IMR-90 (cell line): ENCODE measurements around the gene FGGY. TPM values are rescaled to one million over a fixed set of nuclear protein-coding genes. Genes with fewer than 3 reads are reported as not detected.
A peak's percentile ranks its signal among the peaks of the same experiment; 100 is the strongest.

Experiments used
- ATAC-seq: fragments of 200-7000 bp; cut with Tn5 transposase; 2 replicates; pipeline ENCODE4 v1.9.1; 2020; ENCODE audit warnings: low read depth, mild to moderate bottlenecking, moderate library complexity
- BruUV-seq: library from RNA; stranded (reverse); fragments of 400-500 nt; replicated peaks from 2 replicates; lab custom pipeline; 2021; lab: Mats Ljungman, UMichigan
- CTCF ChIA-PET: fragments of 300-600 bp; formaldehyde crosslinking; extraction: SDS; loops from one replicate; lab custom pipeline; 2021; ENCODE audit warnings: antibody characterized with exemption; lab: Yijun Ruan, JAX
- POLR2A ChIA-PET: fragments of 300-600 bp; sonication (Branson Sonifier 250); formaldehyde crosslinking; loops from one replicate; lab custom pipeline; 2022; ENCODE audit warnings: antibody characterized with exemption; ENCODE audit not compliant: unreplicated experiment; lab: Charles Lee
- DNase-seq: peaks from one replicate; pipeline ENCODE4 v3.0.0; 2013
- H2AFZ ChIP-seq: replicated peaks from 2 replicates; pipeline ENCODE3; 2013; ENCODE audit warnings: low read length, mild to moderate bottlenecking; ENCODE audit not compliant: poor library complexity
- H2AK5ac ChIP-seq: 2 replicates; pipeline ENCODE4 v1.6.1; 2013; ENCODE audit warnings: low read depth, low read length, inconsistent platforms
- H2AK9ac ChIP-seq: replicated peaks from 2 replicates; pipeline ENCODE3; 2013; ENCODE audit warnings: mild to moderate bottlenecking, low read depth, low read length, moderate library complexity; ENCODE audit not compliant: poor library complexity
- H2BK120ac ChIP-seq: 2 replicates; pipeline ENCODE4 v1.6.1; 2013; ENCODE audit warnings: low read depth, low read length, inconsistent platforms
- H2BK15ac ChIP-seq: 3 replicates; pipeline ENCODE4 v1.6.1; 2013; ENCODE audit warnings: low read depth, low read length, inconsistent platforms
- H2BK20ac ChIP-seq: 2 replicates; pipeline ENCODE4 v1.6.1; 2013; ENCODE audit warnings: low read depth, mild to moderate bottlenecking, inconsistent platforms, low read length, moderate library complexity
- H2BK5ac ChIP-seq: 2 replicates; pipeline ENCODE4 v1.6.1; 2013; ENCODE audit warnings: mild to moderate bottlenecking, low read depth, low read length, inconsistent platforms; ENCODE audit not compliant: poor library complexity, severe bottlenecking
- H3K14ac ChIP-seq: replicated peaks from 2 replicates; pipeline ENCODE4 v1.6.1; 2013; ENCODE audit warnings: low read depth, low read length, inconsistent platforms
- H3K18ac ChIP-seq: 2 replicates; pipeline ENCODE4 v1.6.1; 2013; ENCODE audit warnings: low read depth, low read length, control low read depth
- H3K23ac ChIP-seq: 2 replicates; pipeline ENCODE4 v1.6.1; 2013; ENCODE audit warnings: low read depth, low read length, inconsistent platforms
- H3K27ac ChIP-seq: 2 replicates; pipeline ENCODE4 v1.5.1; 2013; ENCODE audit warnings: mild to moderate bottlenecking, control low read depth, low read length; ENCODE audit not compliant: insufficient read depth
- H3K27me3 ChIP-seq: 2 replicates; pipeline ENCODE4 v1.6.1; 2013; ENCODE audit warnings: low read length; ENCODE audit not compliant: control insufficient read depth, insufficient read depth
- H3K36me3 ChIP-seq: 2 replicates; pipeline ENCODE4 v1.6.1; 2013; ENCODE audit warnings: low read length, mixed read lengths; ENCODE audit not compliant: control insufficient read depth, insufficient read depth
- H3K4ac ChIP-seq: 2 replicates; pipeline ENCODE4 v1.6.1; 2013; ENCODE audit warnings: low read depth, low read length, inconsistent platforms
- H3K4me1 ChIP-seq: 2 replicates; pipeline ENCODE4 v1.6.1; 2013; ENCODE audit warnings: low read length, mixed read lengths; ENCODE audit not compliant: control insufficient read depth, insufficient read depth
- H3K4me2 ChIP-seq: 2 replicates; pipeline ENCODE4 v1.6.1; 2013; ENCODE audit warnings: low read depth, mild to moderate bottlenecking, control low read depth, low read length, moderate library complexity
- H3K4me3 ChIP-seq: 2 replicates; pipeline ENCODE4 v1.5.1; 2013; ENCODE audit warnings: low read depth, mild to moderate bottlenecking, control low read depth, low read length, moderate library complexity; ENCODE audit not compliant: insufficient read depth
- H3K56ac ChIP-seq: 2 replicates; pipeline ENCODE4 v1.6.1; 2013; ENCODE audit warnings: low read length, inconsistent platforms; ENCODE audit not compliant: insufficient read depth; ENCODE audit errors: extremely low read depth
- H3K79me1 ChIP-seq, 2 experiments: 2 replicates each; pipeline ENCODE4 v1.6.1; 2013; ENCODE audit warnings: low read length in 2 of 2, inconsistent platforms in 1 of 2, low read depth in 1 of 2
- H3K9ac ChIP-seq: 2 replicates; pipeline ENCODE4 v1.6.1; 2013; ENCODE audit warnings: low read depth, low read length, control low read depth
- H3K9me1 ChIP-seq: 2 replicates; pipeline ENCODE4 v1.6.1; 2013; ENCODE audit warnings: low read length, inconsistent platforms; ENCODE audit not compliant: insufficient read depth
- H3K9me3 ChIP-seq: 2 replicates; pipeline ENCODE4 v1.6.1; 2013; ENCODE audit warnings: low read length; ENCODE audit not compliant: control insufficient read depth, insufficient read depth
- H4K20me1 ChIP-seq: 2 replicates; pipeline ENCODE4 v1.6.1; 2013; ENCODE audit warnings: low read length, inconsistent platforms; ENCODE audit not compliant: insufficient read depth
- H4K5ac ChIP-seq: 2 replicates; pipeline ENCODE4 v1.6.1; 2013; ENCODE audit warnings: mild to moderate bottlenecking, low read depth, low read length, control low read depth
- H4K8ac ChIP-seq, 2 experiments: 2 replicates each; pipeline ENCODE4 v1.6.1; 2013; ENCODE audit warnings: low read depth in 2 of 2, low read length in 2 of 2, control low read depth in 1 of 2, inconsistent platforms in 1 of 2
- H4K91ac ChIP-seq: 2 replicates; pipeline ENCODE4 v1.6.1; 2013; ENCODE audit warnings: low read depth, low read length, inconsistent platforms; ENCODE audit not compliant: insufficient read depth
- BHLHE40 ChIP-seq: fragments of 150-350 bp; IDR thresholded peaks from 2 replicates; pipeline ENCODE4 v1.6.1; 2016; ENCODE audit warnings: mild to moderate bottlenecking, low read depth, low read length
- CEBPB ChIP-seq: IDR thresholded peaks from 2 replicates; pipeline ENCODE4 v1.6.1; 2012; ENCODE audit warnings: low read depth, low read length, improper control_type of control experiment
- CHD1 ChIP-seq: IDR thresholded peaks from 2 replicates; pipeline ENCODE4 v1.6.1; 2012; ENCODE audit warnings: low read depth, low read length, improper control_type of control experiment
- FOS ChIP-seq: fragments of 150-350 bp; IDR thresholded peaks from 2 replicates; pipeline ENCODE4 v1.6.1; 2016; ENCODE audit warnings: low read depth, low read length
- MAFK ChIP-seq: IDR thresholded peaks from 2 replicates; pipeline ENCODE4 v1.6.1; 2012; ENCODE audit warnings: low read depth, low read length, improper control_type of control experiment
- MAZ ChIP-seq: IDR thresholded peaks from 2 replicates; pipeline ENCODE4 v1.6.1; 2012; ENCODE audit warnings: low read depth, mild to moderate bottlenecking, low read length, improper control_type of control experiment, moderate library complexity, borderline replicate concordance
- MXI1 ChIP-seq: IDR thresholded peaks from 2 replicates; pipeline ENCODE4 v1.6.1; 2012; ENCODE audit warnings: low read depth, mild to moderate bottlenecking, low read length, moderate library complexity, borderline replicate concordance
- NFE2L2 ChIP-seq: fragments of 150-350 bp; IDR thresholded peaks from 2 replicates; pipeline ENCODE4 v1.6.1; 2016; ENCODE audit warnings: low read depth, mild to moderate bottlenecking, low read length
- POLR2A ChIP-seq: IDR thresholded peaks from 2 replicates; pipeline ENCODE4 v1.6.1; 2012; ENCODE audit warnings: mild to moderate bottlenecking, low read depth, low read length
- RAD21 ChIP-seq: IDR thresholded peaks from 2 replicates; pipeline ENCODE4 v1.6.1; 2012; ENCODE audit warnings: low read length, improper control_type of control experiment
- RCOR1 ChIP-seq: IDR thresholded peaks from 2 replicates; pipeline ENCODE4 v1.6.1; 2012; ENCODE audit warnings: mild to moderate bottlenecking, low read length, improper control_type of control experiment; ENCODE audit not compliant: insufficient replicate concordance
- RFX5 ChIP-seq: IDR thresholded peaks from 2 replicates; pipeline ENCODE4 v1.8.0; 2012; ENCODE audit warnings: low read depth, mild to moderate bottlenecking, low read length, moderate library complexity
- SMC3 ChIP-seq: fragments of 150-350 bp; IDR thresholded peaks from 2 replicates; pipeline ENCODE4 v1.6.1; 2016; ENCODE audit warnings: low read depth, mild to moderate bottlenecking, antibody characterized with exemption, low read length, moderate library complexity
- USF2 ChIP-seq: fragments of 150-350 bp; IDR thresholded peaks from 2 replicates; pipeline ENCODE4 v1.6.1; 2017; ENCODE audit warnings: mild to moderate bottlenecking, antibody characterized with exemption, low read length, low read depth
- WGBS, 2 experiments: methylation state at CpG; one replicate each; pipeline versions ENCODE4 v1.1.5 to v1.1.7; 2013; ENCODE audit warnings: missing lambda C conversion rate in 2 of 2; ENCODE audit not compliant: insufficient read length in 1 of 2; ENCODE audit errors: extremely low coverage in 2 of 2; 5-methylcytosine and 5-hydroxymethylcytosine counted together
- dilution Hi-C: fragments of 300-500 bp; cut with HindIII; formaldehyde crosslinking; loops from one replicate; pipeline ENCODE4 v1.14.3; 2018; ENCODE audit warnings: low sequenced_read_pairs; ENCODE audit not compliant: unreplicated experiment
- in situ Hi-C: fragments of 300-500 bp; cut with MboI; formaldehyde crosslinking; loops from 3 replicates; pipeline ENCODE4 v1.14.3; 2019; ENCODE audit warnings: low sequenced_read_pairs, inconsistent platforms, mixed read lengths
- intact Hi-C: fragments of 100-400 bp; cut with micrococcal nuclease; formaldehyde crosslinking; loops from 2 replicates; pipeline ENCODE4 v1.10.0; 2022
- polyA plus RNA-seq, 3 experiments: library from polyadenylated mRNA; depleted of rRNA; stranded (reverse); fragments of >200 nt; gene quantifications; 2 replicates each; pipeline ENCODE4 v1.2.3, GENCODE V29; 2012; ENCODE audit warnings: low replicate concordance in 1 of 3
- total RNA-seq: library from RNA; depleted of rRNA; stranded (reverse); fragments of >200 nt; gene quantifications from 2 replicates; pipeline ENCODE4 v1.2.3, GENCODE V29; 2012
- TF ChIP-seq, protein P1 (sequence below): fragments of 150-350 bp; IDR thresholded peaks from 2 replicates; pipeline ENCODE4 v1.6.1; 2016; ENCODE audit warnings: low read depth, mild to moderate bottlenecking, low read length, moderate library complexity, borderline replicate concordance

FGGY gene
- total and polyA plus RNA-seq, 2 of the 4 experiments (the other 2 are of a cell fraction): 5.6 to 14.0 TPM

GRCh38 chr1:59367301-59368007 lies 70.6 kb downstream of the FGGY start:
- Histone ChIP-seq H2BK20ac (peak overlapping the region; percentile 65; the same call in 1 of the 2 replicates), H3K56ac (0 out of 2 replicates have a peak overlapping the region, but pooled peaks have one; percentile 30), H2BK15ac (peak overlapping the region; percentile 37; the same call in 2 of the 3 replicates), H3K4ac (peak overlapping the region; percentile 79), H2AK9ac (no peak overlapping the region), H2BK120ac (peak overlapping the region; percentile 83), H4K5ac (peak overlapping the region; percentile 67), H3K9me3 (no peaks in the 10 kb centered on the region), H3K9me1 (0 out of 2 replicates have a peak, but pooled peaks cover 8% of the 10 kb centered on the region), H2BK5ac (peak overlapping the region; percentile 61), H3K14ac (peak overlapping the region; percentile 82), H3K27me3 (no peaks in the 10 kb centered on the region), H4K8ac (peak overlapping the region in 1 of 2 experiments; percentile 74; a peak in 2 of 4 replicates), H3K23ac (peak overlapping the region; percentile 67), H3K36me3 (no peaks in the 10 kb centered on the region), H3K79me1 (no peaks in the 10 kb centered on the region), H3K18ac (peak overlapping the region; percentile 86), H2AK5ac (peak overlapping the region; percentile 69; the same call in 1 of the 2 replicates), H3K4me2 (peak overlapping the region; percentile 65), H3K4me1 (peaks cover 14% of the 10 kb centered on the region), H4K91ac (peak overlapping the region; percentile 40; the same call in 1 of the 2 replicates), H4K20me1 (no peaks in the 10 kb centered on the region), H2AFZ (peak overlapping the region; percentile 76), H3K9ac (peak overlapping the region; percentile 32), H3K4me3 (no peak overlapping the region), H3K27ac (peak overlapping the region; percentile 81)
- peak; percentile 94 for DNase-seq
- peak; percentile 96 for ATAC-seq
- no TSS peak for BruUV-seq
- dilution Hi-C loops: no loop called here
- WGBS, 2 experiments: no CpG with 5 or more reads among the region's 6 CpGs
- ChIA-PET POLR2A (interaction anchor here (0.6 kb wide), 1 partner anchor 9 kb away, joined by 3 read pairs; no protein-coding TSS in a partner anchor), CTCF (interaction anchor here (1.1 kb wide), 1 partner anchor 331 kb away, joined by 3 read pairs; no protein-coding TSS in a partner anchor)
- in situ Hi-C loops: no loop called here
- intact Hi-C loops: loop anchor here (5.0 kb wide), 2 partner anchors 330 to 585 kb away; partner anchors contain the start of gene JUN
- TF ChIP-seq FOS (no peak), USF2 (no peak), NFE2L2 (peak; percentile 88; the same call in 1 of the 2 replicates), RCOR1 (no peak), MAFK (0 out of 2 replicates have a peak, but pooled peaks have one; percentile 2), CEBPB (peak; percentile 98), SMC3 (no peak), MXI1 (no peak), RFX5 (no peak), POLR2A (no peak), MAZ (0 out of 2 replicates have a peak, but pooled peaks have one; percentile 20), RAD21 (no peak; the same call in 1 of the 2 replicates), CHD1 (no peak), BHLHE40 (no peak)
- TF ChIP-seq, protein P1, sequence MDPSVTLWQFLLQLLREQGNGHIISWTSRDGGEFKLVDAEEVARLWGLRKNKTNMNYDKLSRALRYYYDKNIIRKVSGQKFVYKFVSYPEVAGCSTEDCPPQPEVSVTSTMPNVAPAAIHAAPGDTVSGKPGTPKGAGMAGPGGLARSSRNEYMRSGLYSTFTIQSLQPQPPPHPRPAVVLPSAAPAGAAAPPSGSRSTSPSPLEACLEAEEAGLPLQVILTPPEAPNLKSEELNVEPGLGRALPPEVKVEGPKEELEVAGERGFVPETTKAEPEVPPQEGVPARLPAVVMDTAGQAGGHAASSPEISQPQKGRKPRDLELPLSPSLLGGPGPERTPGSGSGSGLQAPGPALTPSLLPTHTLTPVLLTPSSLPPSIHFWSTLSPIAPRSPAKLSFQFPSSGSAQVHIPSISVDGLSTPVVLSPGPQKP: no peak
